Vagina (tissue), 2 donors: ENCODE measurements around the gene ADPRS. TPM values are rescaled to one million over a fixed set of nuclear protein-coding genes. Genes with fewer than 3 reads are reported as not detected.

ENCODE experiments used
- DNase-seq, 2 donors: peaks; one replicate each; pipeline ENCODE4 v3.0.0-alpha.2; 2017; ENCODE audit errors: extremely low spot score in 2 of 2
- H3K27ac ChIP-seq: fragments of 200-600 bp; sonication (generic); one replicate; pipeline ENCODE4 v1.5.1; 2019
- H3K27me3 ChIP-seq: fragments of 200-600 bp; sonication (generic); one replicate; pipeline ENCODE4 v1.5.1; 2019
- H3K36me3 ChIP-seq, 2 donors: fragments of 200-600 bp; sonication (generic); one replicate each; pipeline ENCODE4 v1.5.1; 2017 to 2019
- H3K4me1 ChIP-seq: fragments of 200-600 bp; sonication (generic); one replicate; pipeline ENCODE4 v1.5.1; 2019
- H3K4me3 ChIP-seq, 2 donors: fragments of 200-600 bp; sonication (generic); 1 replicate in 1 of 2; 2 replicates in 1 of 2; pipeline ENCODE4 v1.5.1; 2016 to 2019
- H3K9me3 ChIP-seq: fragments of 200-600 bp; sonication (generic); one replicate; pipeline ENCODE4 v1.5.1; 2019
- CTCF ChIP-seq, 3 experiments: fragments of 450-650 bp in 2 of 3; fragments of 200-600 bp in 1 of 3; sonication (generic) in 1 of 3; IDR thresholded peaks; one replicate each; pipeline ENCODE4 v1.5.1; 2017 to 2019; ENCODE audit warnings: antibody characterized with exemption in 3 of 3, mild to moderate bottlenecking in 2 of 3, moderate library complexity in 2 of 3
- POLR2A ChIP-seq, 2 donors: fragments of 450-650 bp; IDR thresholded peaks; one replicate each; pipeline ENCODE4 v1.6.1; 2017; ENCODE audit warnings: antibody characterized with exemption in 2 of 2, mild to moderate bottlenecking in 2 of 2, moderate library complexity in 2 of 2
- POLR2AphosphoS5 ChIP-seq, 2 donors: sonication (generic); formaldehyde crosslinking; IDR thresholded peaks; one replicate each; pipeline ENCODE4 v1.9.0; 2017; ENCODE audit warnings: antibody characterized with exemption in 2 of 2, mild to moderate bottlenecking in 2 of 2, low read depth in 1 of 2; ENCODE audit not compliant: insufficient read depth in 1 of 2
- intact Hi-C: fragments of 100-400 bp; cut with DNase I; formaldehyde crosslinking; loops from one replicate; pipeline ENCODE4 v1.15.1; 2023
- total RNA-seq: library from RNA; depleted of rRNA; stranded (reverse); fragments of >200 nt; gene quantifications from one replicate; pipeline ENCODE4 v1.2.3, GENCODE V29; 2016

ADPRS gene
- total RNA-seq, 1 donor from 2014 or later, result 32.2 TPM

GRCh38 chr1:36101546-36101945, 12.9 kb downstream of the ADPRS start:
- Histone ChIP-seq H3K4me3 (no peak overlapping the region), H3K9me3 (no peaks in the 10 kb centered on the region), H3K4me1 (peaks cover 9% of the 10 kb centered on the region), H3K27me3 (no peaks in the 10 kb centered on the region), H3K36me3 (no peaks in the 10 kb centered on the region), H3K27ac (no peak overlapping the region)
- TF ChIP-seq POLR2AphosphoS5 (IDR thresholded peaks at IDR 0.05; ENCODE audit: insufficient read depth in 1 of 2, low read depth in 1 of 2) (no peak), CTCF (IDR thresholded peaks at IDR 0.05) (no peak), POLR2A (IDR thresholded peaks at IDR 0.05) (no peak)
- intact Hi-C loops, result loop anchor here (5.0 kb wide), 1 partner anchor 321 kb away; no protein-coding TSS in a partner anchor
- no peak for DNase-seq

- no peaks in the 10 kb centered on the region for H3K9me3 ChIP-seq
- no peak overlapping the region for H3K4me3 ChIP-seq
- intact Hi-C loops, result no loop called here
- H3K4me1 ChIP-seq, result peaks cover 17% of the 10 kb centered on the region
- no peak for DNase-seq
- H3K36me3 ChIP-seq, result no peaks in the 10 kb centered on the region
- no peak overlapping the region for H3K27ac ChIP-seq
- TF ChIP-seq POLR2A (IDR thresholded peaks at IDR 0.05), result no peak
- TF ChIP-seq POLR2AphosphoS5 (IDR thresholded peaks at IDR 0.05; ENCODE audit: insufficient read depth in 1 of 2, low read depth in 1 of 2), result no peak
- no peak for TF ChIP-seq CTCF (IDR thresholded peaks at IDR 0.05)
- no peaks in the 10 kb centered on the region for H3K27me3 ChIP-seq
Measured at GRCh38 chr1:36106269-36106668, 17.6 kb downstream of the ADPRS start.

- Histone ChIP-seq H3K9me3 (no peaks in the 10 kb centered on the region), H3K27me3 (no peaks in the 10 kb centered on the region), H3K4me1 (peaks cover 17% of the 10 kb centered on the region), H3K36me3 (no peaks in the 10 kb centered on the region), H3K27ac (peak overlapping the region; percentile 15), H3K4me3 (no peak overlapping the region)
- intact Hi-C loops, result no loop called here
- DNase-seq, result no peak
- TF ChIP-seq POLR2AphosphoS5 (IDR thresholded peaks at IDR 0.05; ENCODE audit: insufficient read depth in 1 of 2, low read depth in 1 of 2), result no peak
- no peak for TF ChIP-seq POLR2A (IDR thresholded peaks at IDR 0.05)
- no peak for TF ChIP-seq CTCF (IDR thresholded peaks at IDR 0.05)
Measured at GRCh38 chr1:36107394-36107793, 18.7 kb downstream of the ADPRS start.

GRCh38 chr1:36108314-36108713, 19.6 kb downstream of the ADPRS start:
- H3K36me3 ChIP-seq, result no peaks in the 10 kb centered on the region
- H3K27me3 ChIP-seq, result no peaks in the 10 kb centered on the region
- H3K4me1 ChIP-seq, result peaks cover 17% of the 10 kb centered on the region
- no peak overlapping the region for H3K4me3 ChIP-seq
- peak in 1 of 2 donors; percentile 25 for TF ChIP-seq POLR2AphosphoS5 (IDR thresholded peaks at IDR 0.05; ENCODE audit: insufficient read depth in 1 of 2, low read depth in 1 of 2)
- no peak for TF ChIP-seq CTCF (IDR thresholded peaks at IDR 0.05)
- TF ChIP-seq POLR2A (IDR thresholded peaks at IDR 0.05), result no peak
- intact Hi-C loops, result no loop called here
- H3K27ac ChIP-seq, result peak overlapping the region; percentile 15
- H3K9me3 ChIP-seq, result no peaks in the 10 kb centered on the region
- DNase-seq, result no peak

- intact Hi-C loops, result no loop called here
- no peak for TF ChIP-seq POLR2AphosphoS5 (IDR thresholded peaks at IDR 0.05; ENCODE audit: insufficient read depth in 1 of 2, low read depth in 1 of 2)
- no peak for TF ChIP-seq POLR2A (IDR thresholded peaks at IDR 0.05)
- no peak for TF ChIP-seq CTCF (IDR thresholded peaks at IDR 0.05)
- no peaks in the 10 kb centered on the region for H3K27me3 ChIP-seq
- peak overlapping the region; percentile 15 for H3K27ac ChIP-seq
- H3K9me3 ChIP-seq, result no peaks in the 10 kb centered on the region
- no peak for DNase-seq
- H3K4me3 ChIP-seq, result no peak overlapping the region
- H3K36me3 ChIP-seq, result no peaks in the 10 kb centered on the region
- H3K4me1 ChIP-seq, result peaks cover 17% of the 10 kb centered on the region
Measured at GRCh38 chr1:36109041-36109679, 20.5 kb downstream of the ADPRS start.
